ENCODE data around the gene ZNF394. TPM values are rescaled to one million over a fixed set of nuclear protein-coding genes. Genes with fewer than 3 reads are reported as not detected.

ZNF394 gene
- total RNA-seq, 1 donor from 2014 or later, result 38.7 TPM

DNA sequence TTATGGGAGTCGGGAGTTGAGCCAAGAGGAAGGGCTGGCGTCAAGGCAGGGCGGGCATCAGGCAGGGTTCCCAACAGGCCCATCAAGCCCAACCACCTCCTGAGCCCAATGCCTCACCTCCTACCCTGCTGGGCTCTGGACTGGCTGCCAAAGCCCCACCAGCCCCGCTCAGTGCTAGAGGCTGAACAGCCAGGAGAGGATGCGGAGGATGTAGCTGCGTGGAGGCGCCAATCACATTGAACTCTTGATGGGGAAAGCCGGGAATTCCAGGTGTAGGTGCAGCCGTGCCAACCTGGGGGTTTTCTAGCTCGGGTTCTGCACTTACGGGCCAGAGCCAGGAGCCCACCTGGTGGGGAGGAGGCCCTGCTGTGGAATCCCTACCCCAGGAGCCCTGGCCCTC, 47.0 kb downstream of the ZNF394 start:
- H3K4me1 Mint-ChIP-seq, result peaks cover 1% of the 10 kb centered on the region
- H3K36me3 Mint-ChIP-seq (ENCODE audit: low read depth), result peaks cover 53% of the 10 kb centered on the region
- no peak overlapping the region for H3K4me3 Mint-ChIP-seq
- no peaks in the 10 kb centered on the region for H3K9me3 Mint-ChIP-seq
- DNase-seq, result no peak
- no peak overlapping the region for H3K27ac Mint-ChIP-seq
- H3K27me3 Mint-ChIP-seq, result no peaks in the 10 kb centered on the region
- intact Hi-C loops (cut with micrococcal nuclease), result no loop called here

GRCh38 chr7:99452541-99452940, 47.5 kb downstream of the ZNF394 start:
- Mint-ChIP-seq H3K4me1 (peaks cover 1% of the 10 kb centered on the region), H3K9me3 (no peaks in the 10 kb centered on the region), H3K27ac (no peak overlapping the region), H3K4me3 (no peak overlapping the region), H3K36me3 (ENCODE audit: low read depth) (peaks cover 53% of the 10 kb centered on the region), H3K27me3 (no peaks in the 10 kb centered on the region)
- DNase-seq, result no peak
- intact Hi-C loops (cut with micrococcal nuclease), result no loop called here

DNA sequence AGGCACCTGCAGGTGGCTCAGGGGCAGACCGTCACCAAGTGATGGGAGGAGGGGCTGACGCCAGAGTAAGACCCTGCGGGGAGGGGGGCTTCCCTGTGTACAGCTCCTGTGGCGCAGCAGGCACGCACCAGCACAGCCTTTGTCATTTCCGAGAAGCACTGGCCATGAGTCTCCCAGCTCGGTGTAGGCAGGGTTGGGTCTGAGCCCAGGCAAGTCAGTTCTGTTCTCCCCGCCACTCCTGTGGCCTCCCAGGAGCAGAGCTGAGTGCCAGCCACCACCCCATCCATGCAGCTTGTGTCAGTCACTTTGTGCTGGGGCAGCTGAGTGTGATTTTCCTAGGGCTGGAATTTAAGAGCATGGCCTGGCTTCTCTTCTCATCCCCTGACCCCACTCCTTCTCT, 48.1 kb downstream of the ZNF394 start:
- Mint-ChIP-seq H3K4me1 (peaks cover 1% of the 10 kb centered on the region), H3K9me3 (no peaks in the 10 kb centered on the region), H3K27ac (no peak overlapping the region), H3K27me3 (no peaks in the 10 kb centered on the region), H3K36me3 (ENCODE audit: low read depth) (peaks cover 53% of the 10 kb centered on the region), H3K4me3 (no peak overlapping the region)
- intact Hi-C loops (cut with micrococcal nuclease), result no loop called here
- DNase-seq, result no peak

- DNase-seq, result no peak
- H3K27me3 Mint-ChIP-seq, result no peaks in the 10 kb centered on the region
- peaks cover 58% of the 10 kb centered on the region for H3K36me3 Mint-ChIP-seq (ENCODE audit: low read depth)
- no peak overlapping the region for H3K27ac Mint-ChIP-seq
- intact Hi-C loops (cut with micrococcal nuclease), result no loop called here
- no peaks in the 10 kb centered on the region for H3K9me3 Mint-ChIP-seq
- peaks cover 3% of the 10 kb centered on the region for H3K4me1 Mint-ChIP-seq
- H3K4me3 Mint-ChIP-seq, result no peak overlapping the region
Observed at GRCh38 chr7:99449326-99449725, 50.8 kb downstream of the ZNF394 start.

DNA sequence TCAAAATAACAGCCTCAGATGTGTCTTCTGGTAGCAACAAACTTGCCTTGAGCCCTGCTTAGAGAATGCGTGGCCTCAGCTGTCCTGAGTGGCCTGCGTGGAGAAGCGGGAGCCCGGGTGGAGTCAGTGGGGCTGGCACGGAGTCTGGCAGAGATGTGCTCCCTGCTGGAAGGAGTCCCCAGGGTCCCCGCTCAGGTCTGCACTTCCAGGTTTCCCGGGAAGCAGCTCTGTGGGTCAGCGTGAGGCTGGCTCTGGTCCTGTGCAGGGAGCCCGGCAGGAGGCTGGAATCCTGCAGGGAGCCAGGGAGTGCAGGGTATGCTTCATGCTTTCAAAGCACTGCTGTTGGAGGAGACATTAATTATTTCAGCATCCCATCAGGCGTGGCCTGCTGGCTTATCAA, 51.2 kb downstream of the ZNF394 start:
- Mint-ChIP-seq H3K36me3 (ENCODE audit: low read depth) (peaks cover 57% of the 10 kb centered on the region), H3K27me3 (no peaks in the 10 kb centered on the region), H3K4me1 (peaks cover 3% of the 10 kb centered on the region), H3K4me3 (no peak overlapping the region), H3K27ac (no peak overlapping the region), H3K9me3 (no peaks in the 10 kb centered on the region)
- DNase-seq, result no peak
- intact Hi-C loops (cut with micrococcal nuclease), result no loop called here

- Mint-ChIP-seq H3K9me3 (no peaks in the 10 kb centered on the region), H3K27ac (no peak overlapping the region), H3K27me3 (no peaks in the 10 kb centered on the region), H3K4me3 (no peak overlapping the region), H3K36me3 (ENCODE audit: low read depth) (peaks cover 60% of the 10 kb centered on the region), H3K4me1 (peaks cover 8% of the 10 kb centered on the region)
- DNase-seq, result no peak
- intact Hi-C loops (cut with micrococcal nuclease), result no loop called here
Observed at GRCh38 chr7:99447943-99448342, 52.1 kb downstream of the ZNF394 start.

DNA sequence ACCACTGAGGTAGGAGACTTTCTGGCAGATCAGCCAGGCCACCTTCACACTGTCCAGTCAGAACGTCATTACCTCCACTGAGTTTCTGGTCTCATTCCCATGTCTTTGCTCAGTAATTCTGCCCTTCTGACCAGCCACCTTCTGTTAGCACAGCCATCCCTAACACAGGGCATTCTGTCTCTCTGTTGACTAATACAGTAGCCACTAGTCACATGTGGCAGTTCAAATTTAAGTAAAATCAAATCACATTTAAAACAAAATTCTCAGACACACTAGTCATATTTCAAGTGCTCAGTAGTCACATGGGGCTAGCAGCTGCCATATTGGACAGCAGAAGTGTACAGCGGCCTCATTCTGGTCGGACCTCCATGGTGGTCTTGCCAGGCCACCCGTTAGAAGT, 54.0 kb downstream of the ZNF394 start:
- no peak overlapping the region for H3K4me3 Mint-ChIP-seq
- H3K9me3 Mint-ChIP-seq, result no peaks in the 10 kb centered on the region
- H3K36me3 Mint-ChIP-seq (ENCODE audit: low read depth), result peaks cover 55% of the 10 kb centered on the region
- peaks cover 12% of the 10 kb centered on the region for H3K4me1 Mint-ChIP-seq
- no peak overlapping the region for H3K27ac Mint-ChIP-seq
- no peaks in the 10 kb centered on the region for H3K27me3 Mint-ChIP-seq
- no peak for DNase-seq
- intact Hi-C loops (cut with micrococcal nuclease), result no loop called here

Other genes with a start within 250 kb of the ZNF394 start
- not detected in 2 replicates for gene MYH16, start 227.4 kb downstream of the ZNF394 start, total RNA-seq
- 76.0 and 80.8 TPM in 2 replicates for gene ARPC1A, start 174.4 kb downstream of the ZNF394 start, total RNA-seq
- gene ARPC1B, start 125.6 kb downstream of the ZNF394 start, total RNA-seq, result 248 and 250 TPM in 2 replicates
- gene PDAP1, start 91.7 kb downstream of the ZNF394 start, total RNA-seq, result 167 and 168 TPM in 2 replicates
- gene BUD31, start 91.3 kb downstream of the ZNF394 start, total RNA-seq, result 136 and 147 TPM in 2 replicates
- 10.5 and 10.7 TPM in 2 replicates for gene PTCD1, start 61.5 kb downstream of the ZNF394 start, total RNA-seq
- 83.5 and 89.0 TPM in 2 replicates for gene CPSF4, start 61.3 kb downstream of the ZNF394 start, total RNA-seq
- 380 and 393 TPM in 2 replicates for gene ATP5MF, start 34.1 kb downstream of the ZNF394 start, total RNA-seq
- 22.6 and 23.6 TPM in 2 replicates for gene ZNF789, start 27.4 kb downstream of the ZNF394 start, total RNA-seq
- 7.2 TPM in 2 replicates for gene ZKSCAN5, start 4.4 kb upstream of the ZNF394 start, total RNA-seq
- 4.7 and 5.8 TPM in 2 replicates for gene FAM200A, start 51.8 kb upstream of the ZNF394 start, total RNA-seq
- gene ZNF655, start 58.4 kb upstream of the ZNF394 start, total RNA-seq, result 76.2 and 76.4 TPM in 2 replicates
- 0.50 and 0.61 TPM in 2 replicates for gene TMEM225B, start 98.0 kb upstream of the ZNF394 start, total RNA-seq
- 29.4 and 30.0 TPM in 2 replicates for gene ZSCAN25, start 116.7 kb upstream of the ZNF394 start, total RNA-seq
- not detected in 2 replicates for gene CYP3A5, start 179.7 kb upstream of the ZNF394 start, total RNA-seq
- gene CYP3A7, start 234.9 kb upstream of the ZNF394 start, total RNA-seq, result not detected in 2 replicates